GM08714 (cell line): ENCODE data around the gene CRELD1.
A peak's percentile ranks its signal among the peaks of the same experiment; 100 is the strongest.

Experiments used
- H3K4me3 ChIP-seq: fragments of 200-500 bp; sonication (Bioruptor generic); 2 replicates; pipeline ENCODE4 v1.5.1; 2014; ENCODE audit warnings: mild to moderate bottlenecking, low read length, inconsistent platforms
- ZNF274 ChIP-seq: IDR thresholded peaks from 2 replicates; pipeline ENCODE4 v1.6.1; 2012; ENCODE audit warnings: mild to moderate bottlenecking, low read depth, low read length

The CRELD1 gene

DNA sequence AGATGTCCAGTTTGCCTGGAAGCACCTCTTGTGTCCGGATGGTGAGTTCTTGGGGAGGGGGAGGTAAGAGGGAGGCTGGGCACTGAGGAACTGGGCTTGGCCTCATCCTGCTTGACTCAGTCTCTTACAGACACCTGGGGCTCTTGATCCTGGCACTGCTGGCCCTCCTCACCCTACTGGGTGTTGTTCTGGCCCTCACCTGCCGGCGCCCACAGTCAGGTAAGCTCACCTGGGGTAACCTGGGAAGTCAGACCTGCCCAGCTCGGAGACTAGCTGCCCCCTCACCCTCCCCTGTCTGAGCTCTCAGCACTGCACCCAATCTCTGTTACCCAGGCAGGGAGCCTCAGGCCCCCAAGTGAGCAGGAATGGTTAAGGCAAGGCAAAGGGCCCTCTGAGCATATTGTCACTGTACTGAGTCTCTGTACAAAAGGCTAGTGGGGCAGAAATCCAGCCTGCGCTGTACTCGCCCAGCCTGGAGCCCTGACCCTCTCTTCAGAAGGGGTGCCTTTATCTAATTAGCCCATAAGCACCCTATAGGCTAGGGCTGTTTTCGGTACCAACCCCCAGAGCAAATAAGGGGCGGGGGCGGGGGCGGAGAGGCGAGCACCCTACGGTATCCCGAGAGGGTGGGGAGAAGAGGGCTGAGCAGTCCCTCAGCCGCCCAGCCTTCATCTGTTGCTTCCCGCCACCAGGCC lies 18.9 kb upstream of the CRELD1 start:
- H3K4me3 ChIP-seq = no peak overlapping the region; the same call in 1 of the 2 replicates
- TF ChIP-seq ZNF274 = no peak

DNA sequence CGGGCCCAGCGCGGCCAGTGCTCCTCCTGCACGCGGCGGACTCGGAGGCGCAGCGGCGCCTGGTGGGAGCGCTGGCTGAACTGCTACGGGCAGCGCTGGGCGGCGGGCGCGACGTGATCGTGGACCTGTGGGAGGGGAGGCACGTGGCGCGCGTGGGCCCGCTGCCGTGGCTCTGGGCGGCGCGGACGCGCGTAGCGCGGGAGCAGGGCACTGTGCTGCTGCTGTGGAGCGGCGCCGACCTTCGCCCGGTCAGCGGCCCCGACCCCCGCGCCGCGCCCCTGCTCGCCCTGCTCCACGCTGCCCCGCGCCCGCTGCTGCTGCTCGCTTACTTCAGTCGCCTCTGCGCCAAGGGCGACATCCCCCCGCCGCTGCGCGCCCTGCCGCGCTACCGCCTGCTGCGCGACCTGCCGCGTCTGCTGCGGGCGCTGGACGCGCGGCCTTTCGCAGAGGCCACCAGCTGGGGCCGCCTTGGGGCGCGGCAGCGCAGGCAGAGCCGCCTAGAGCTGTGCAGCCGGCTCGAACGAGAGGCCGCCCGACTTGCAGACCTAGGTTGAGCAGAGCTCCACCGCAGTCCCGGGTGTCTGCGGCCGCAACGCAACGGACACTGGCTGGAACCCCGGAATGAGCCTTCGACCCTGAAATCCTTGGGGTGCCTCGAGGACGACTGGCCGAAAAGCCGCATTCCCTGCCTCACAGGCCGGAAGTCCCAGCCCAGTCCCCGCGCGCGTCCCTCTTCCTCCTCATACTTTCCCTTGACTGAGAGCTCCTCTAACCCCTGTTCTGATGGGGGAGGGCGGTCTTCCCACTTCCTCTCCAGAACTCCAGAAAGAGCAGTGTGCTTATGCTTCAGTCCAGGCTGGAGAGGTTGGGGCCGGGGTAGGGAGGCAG lies 18.1 kb upstream of the CRELD1 start:
- TF ChIP-seq ZNF274 = no peak
- H3K4me3 ChIP-seq = peak overlapping the region; percentile 45; the same call in 1 of the 2 replicates

DNA sequence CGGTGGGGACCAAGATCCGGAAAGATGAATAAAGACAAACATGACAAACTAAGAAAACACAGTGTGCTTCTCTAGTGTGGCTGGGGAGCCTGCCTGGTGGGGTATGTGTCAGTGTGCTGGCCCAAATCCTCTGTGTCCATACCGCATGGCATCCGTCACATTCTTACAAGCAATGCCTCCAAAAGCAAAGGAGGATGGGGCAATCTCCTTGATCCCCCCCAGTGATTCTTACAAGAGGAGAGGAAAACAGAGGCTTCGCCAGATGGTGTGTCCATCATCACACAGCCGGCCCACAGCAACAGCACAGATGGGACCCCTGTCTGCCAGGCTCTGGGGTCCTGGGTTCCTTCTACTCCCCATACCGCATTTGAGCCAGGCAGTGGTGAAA lies 17.3 kb upstream of the CRELD1 start:
- no peak overlapping the region; the same call in 1 of the 2 replicates for H3K4me3 ChIP-seq
- TF ChIP-seq ZNF274 = no peak

DNA sequence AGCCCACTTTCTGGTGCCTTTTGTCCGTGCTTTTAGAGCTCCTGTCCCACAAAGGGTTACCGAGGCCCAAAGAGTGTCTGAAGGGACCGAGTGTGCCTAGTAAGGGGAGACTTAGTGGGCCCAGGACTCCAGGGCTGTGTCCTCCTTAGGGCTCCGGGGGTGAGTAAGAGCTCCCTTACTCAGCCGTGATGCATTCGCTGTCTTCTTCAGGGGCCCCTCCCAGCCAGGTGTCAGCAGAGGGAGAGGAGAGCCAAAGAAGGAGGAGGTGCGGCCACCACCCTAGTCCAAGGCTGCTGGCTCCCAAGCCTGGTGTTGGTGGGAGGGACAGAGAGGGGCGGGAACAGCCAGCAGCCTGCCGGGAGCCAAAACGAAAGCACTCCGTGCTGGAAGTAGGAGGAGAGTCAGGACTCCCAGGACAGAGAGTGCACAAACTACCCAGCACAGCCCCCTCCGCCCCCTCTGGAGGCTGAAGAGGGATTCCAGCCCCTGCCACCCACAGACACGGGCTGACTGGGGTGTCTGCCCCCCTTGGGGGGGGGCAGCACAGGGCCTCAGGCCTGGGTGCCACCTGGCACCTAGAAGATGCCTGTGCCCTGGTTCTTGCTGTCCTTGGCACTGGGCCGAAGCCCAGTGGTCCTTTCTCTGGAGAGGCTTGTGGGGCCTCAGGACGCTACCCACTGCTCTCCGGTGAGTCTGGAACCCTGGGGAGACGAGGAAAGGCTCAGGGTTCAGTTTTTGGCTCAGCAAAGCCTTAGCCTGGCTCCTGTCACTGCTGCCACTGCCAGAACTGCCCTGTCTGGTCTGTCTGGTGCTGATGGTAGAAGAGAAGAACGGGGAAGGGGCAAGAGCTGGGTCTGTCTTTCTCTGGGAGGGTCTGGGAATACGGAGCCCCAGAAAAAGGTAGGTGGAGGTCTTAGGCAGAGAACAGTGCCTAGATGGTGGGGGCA lies 16.6 kb upstream of the CRELD1 start, which contains the start of gene IL17RC:
IL17RC (plus strand) TSS at position 365 of the 947 bp plus-strand sequence; CDS start at position 583, 218 bp downstream.
- H3K4me3 ChIP-seq = no peak within 1 kb of the TSS; the same call in 1 of the 2 replicates

DNA sequence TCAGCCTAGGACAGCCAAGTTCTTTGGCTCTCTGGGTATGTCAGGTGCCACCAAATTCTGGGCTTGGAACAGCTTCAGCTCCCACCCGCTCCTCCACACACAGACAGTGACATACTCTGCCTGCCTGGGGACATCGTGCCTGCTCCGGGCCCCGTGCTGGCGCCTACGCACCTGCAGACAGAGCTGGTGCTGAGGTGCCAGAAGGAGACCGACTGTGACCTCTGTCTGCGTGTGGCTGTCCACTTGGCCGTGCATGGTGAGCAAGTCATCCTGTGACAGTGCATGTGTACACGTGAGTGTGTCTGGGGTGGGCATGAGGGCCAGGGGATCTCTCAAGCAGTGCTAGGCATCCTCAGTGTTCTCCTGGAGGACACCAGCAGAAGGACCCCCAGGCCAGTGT lies 15.8 kb upstream of the CRELD1 start:
- no peak overlapping the region for H3K4me3 ChIP-seq
- no peak for TF ChIP-seq ZNF274

More for the DNA sequence above, 16.6 kb upstream of the CRELD1 start, which contains the start of gene IL17RC:
- no peak for TF ChIP-seq ZNF274

DNA sequence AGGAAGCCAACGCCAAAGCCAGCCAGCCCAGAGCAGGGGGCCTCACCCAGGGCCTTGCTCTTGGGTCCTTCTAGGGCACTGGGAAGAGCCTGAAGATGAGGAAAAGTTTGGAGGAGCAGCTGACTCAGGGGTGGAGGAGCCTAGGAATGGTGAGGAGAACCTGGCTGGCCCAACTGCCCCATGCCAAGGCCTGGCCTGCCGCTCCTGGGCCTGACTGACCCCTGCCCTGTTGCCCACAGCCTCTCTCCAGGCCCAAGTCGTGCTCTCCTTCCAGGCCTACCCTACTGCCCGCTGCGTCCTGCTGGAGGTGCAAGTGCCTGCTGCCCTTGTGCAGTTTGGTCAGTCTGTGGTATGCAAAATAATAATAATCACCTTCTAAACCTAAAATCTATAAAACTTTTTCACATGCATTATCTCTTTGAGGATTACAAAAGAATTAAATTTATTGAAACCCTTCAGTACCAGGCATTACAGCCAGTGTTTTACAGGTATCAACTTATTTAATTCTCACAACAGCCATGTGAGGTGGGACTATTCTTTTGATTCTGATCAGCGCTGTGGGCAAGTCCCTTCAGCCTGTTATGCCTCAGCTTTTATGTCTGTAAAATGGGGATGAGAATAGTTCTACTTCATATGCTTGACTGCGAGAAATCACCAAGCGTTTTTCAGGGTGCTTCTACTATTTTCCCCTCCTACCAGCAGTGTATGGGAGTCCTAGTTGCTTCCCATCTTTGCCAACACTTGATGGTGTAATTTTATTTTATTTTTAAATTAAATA lies 15.2 kb upstream of the CRELD1 start:
- no peak for TF ChIP-seq ZNF274

DNA sequence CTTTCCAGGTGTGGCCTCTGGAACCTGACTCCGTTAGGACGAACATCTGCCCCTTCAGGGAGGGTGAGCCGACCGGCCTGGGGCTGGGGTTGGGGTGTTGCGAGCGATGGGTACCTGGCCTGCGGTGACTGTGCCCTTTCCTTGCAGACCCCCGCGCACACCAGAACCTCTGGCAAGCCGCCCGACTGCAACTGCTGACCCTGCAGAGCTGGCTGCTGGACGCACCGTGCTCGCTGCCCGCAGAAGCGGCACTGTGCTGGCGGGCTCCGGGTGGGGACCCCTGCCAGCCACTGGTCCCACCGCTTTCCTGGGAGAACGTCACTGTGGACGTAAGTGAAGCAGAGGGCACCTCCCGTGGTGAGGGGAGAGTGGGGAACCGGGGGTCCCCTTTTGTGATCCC lies 5.5 kb upstream of the CRELD1 start:
- no peak for TF ChIP-seq ZNF274
- H3K4me3 ChIP-seq = no peak overlapping the region

More for the DNA sequence above, 15.2 kb upstream of the CRELD1 start:
- H3K4me3 ChIP-seq = no peak overlapping the region

DNA sequence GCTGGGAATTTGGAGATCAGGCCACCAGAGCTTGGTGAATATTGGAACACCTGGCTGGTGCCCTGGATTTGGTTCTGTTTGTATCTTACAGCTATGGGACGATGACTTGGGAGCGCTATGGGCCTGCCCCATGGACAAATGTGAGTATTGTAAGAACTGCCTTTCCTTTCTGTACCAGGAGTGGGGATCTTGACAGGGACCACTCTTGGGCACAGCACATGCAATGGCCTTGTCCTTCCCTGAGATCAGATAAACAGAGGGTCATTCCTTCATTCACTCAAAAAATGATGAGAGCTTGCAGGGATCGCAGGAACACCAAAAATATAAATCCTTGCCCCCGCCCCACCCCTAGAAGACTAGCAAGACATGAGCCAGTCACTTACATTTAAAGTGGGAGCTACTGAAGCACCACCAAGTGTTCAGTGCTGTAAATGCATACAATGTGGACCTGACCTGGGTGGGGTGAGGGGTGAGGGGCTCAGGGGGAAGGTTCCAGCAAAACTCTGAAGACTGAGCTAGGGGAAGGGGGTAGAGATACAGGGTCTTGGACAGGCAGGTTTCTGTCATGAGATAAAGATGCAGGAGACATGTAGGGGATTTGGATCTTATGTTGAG lies 2.7 kb upstream of the CRELD1 start:
- no peak for TF ChIP-seq ZNF274
- H3K4me3 ChIP-seq = no peak overlapping the region

DNA sequence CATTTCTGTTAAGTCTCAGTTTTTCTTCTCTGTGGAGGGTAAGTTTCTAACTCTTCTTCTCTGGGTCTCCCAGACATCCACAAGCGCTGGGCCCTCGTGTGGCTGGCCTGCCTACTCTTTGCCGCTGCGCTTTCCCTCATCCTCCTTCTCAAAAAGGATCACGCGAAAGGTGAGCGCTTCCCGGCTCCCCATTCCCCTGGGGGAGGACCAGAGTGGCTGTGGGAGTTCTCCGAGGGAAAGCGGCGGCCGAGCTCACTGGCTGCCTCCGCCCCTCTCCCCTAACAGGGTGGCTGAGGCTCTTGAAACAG lies 1.1 kb upstream of the CRELD1 start:
- TF ChIP-seq ZNF274 = no peak
- H3K4me3 ChIP-seq = peak overlapping the region; percentile 69; the same call in 1 of the 2 replicates

DNA sequence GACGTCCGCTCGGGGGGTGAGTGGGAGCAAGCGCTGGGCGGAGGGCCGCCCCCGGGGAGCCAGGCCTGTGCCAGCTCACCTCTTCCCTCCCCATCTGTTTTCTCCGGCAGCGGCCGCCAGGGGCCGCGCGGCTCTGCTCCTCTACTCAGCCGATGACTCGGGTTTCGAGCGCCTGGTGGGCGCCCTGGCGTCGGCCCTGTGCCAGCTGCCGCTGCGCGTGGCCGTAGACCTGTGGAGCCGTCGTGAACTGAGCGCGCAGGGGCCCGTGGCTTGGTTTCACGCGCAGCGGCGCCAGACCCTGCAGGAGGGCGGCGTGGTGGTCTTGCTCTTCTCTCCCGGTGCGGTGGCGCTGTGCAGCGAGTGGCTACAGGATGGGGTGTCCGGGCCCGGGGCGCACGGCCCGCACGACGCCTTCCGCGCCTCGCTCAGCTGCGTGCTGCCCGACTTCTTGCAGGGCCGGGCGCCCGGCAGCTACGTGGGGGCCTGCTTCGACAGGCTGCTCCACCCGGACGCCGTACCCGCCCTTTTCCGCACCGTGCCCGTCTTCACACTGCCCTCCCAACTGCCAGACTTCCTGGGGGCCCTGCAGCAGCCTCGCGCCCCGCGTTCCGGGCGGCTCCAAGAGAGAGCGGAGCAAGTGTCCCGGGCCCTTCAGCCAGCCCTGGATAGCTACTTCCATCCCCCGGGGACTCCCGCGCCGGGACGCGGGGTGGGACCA lies 632 bp upstream of the CRELD1 start:
- TF ChIP-seq ZNF274 = no peak
- H3K4me3 ChIP-seq = peak overlapping the region; percentile 69

DNA sequence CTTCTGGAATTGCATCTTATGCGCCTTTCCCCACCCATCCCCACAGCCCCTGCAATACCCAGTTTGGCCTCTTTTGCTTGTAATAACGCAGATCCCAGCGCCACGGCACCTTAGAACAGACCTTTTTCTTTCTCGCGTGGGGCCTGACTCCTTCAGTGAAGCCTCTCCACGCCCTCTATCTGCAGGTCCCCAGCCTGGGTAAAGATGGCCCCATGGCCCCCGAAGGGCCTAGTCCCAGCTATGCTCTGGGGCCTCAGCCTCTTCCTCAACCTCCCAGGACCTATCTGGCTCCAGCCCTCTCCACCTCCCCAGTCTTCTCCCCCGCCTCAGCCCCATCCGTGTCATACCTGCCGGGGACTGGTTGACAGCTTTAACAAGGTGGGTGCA lies 594 bp downstream of the CRELD1 start:
- H3K4me3 ChIP-seq = peak overlapping the region; percentile 74
- no peak for TF ChIP-seq ZNF274

DNA sequence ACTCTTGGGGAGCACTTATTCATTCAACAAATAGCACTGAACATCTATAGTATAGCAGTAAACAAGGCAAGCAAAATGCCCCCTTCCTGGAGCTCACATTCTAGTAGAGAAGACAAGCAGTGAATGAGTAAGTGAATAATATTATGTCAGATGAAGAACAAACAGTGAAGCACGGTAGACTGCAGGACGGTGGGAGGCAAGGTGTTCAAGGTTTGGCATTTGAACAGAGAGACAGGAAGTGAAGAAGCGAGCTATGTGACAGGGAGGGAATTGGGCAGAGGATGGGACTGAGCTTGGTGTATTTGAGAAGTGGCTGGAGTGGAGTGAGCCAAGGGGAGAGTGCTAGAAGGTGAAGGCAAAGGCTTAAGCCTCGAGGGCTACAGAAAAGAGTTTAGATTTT lies 1.4 kb downstream of the CRELD1 start:
- TF ChIP-seq ZNF274 = no peak
- peak overlapping the region; percentile 74; the same call in 1 of the 2 replicates for H3K4me3 ChIP-seq
